H1 (cell line): Measurements from ENCODE around the gene RAD18. TPM values are rescaled to one million over a fixed set of nuclear protein-coding genes. Genes with fewer than 3 reads are reported as not detected.

ENCODE experiments used
- CREB1 ChIP-seq: IDR thresholded peaks from 2 replicates; pipeline ENCODE4 v1.6.1; 2012; ENCODE audit warnings: inconsistent platforms
- polyA plus RNA-seq, 7 experiments: library from polyadenylated mRNA; depleted of rRNA in 3 of 7; stranded (reverse) in 5 of 7; unstranded in 2 of 7; fragments of >200 nt in 5 of 7; fragments of 200-250 nt in 2 of 7; gene quantifications; 1 replicate in 5 of 7; 2 replicates in 1 of 7; 4 replicates in 1 of 7; pipeline versions ENCODE4 v1.2.1 to v1.2.3, GENCODE V29; 2011 to 2013; ENCODE audit warnings: missing spikeins in 2 of 7, mixed read lengths in 2 of 7
- total RNA-seq: library from RNA; stranded (reverse); fragmentation: NEBNext Ultra II Directional; extraction: Animal tissue kit (Norgen Biotek cat#: 25700); gene quantifications from 2 replicates; pipeline ENCODE4 v1.2.1, GENCODE V29; 2021
- TF ChIP-seq, protein P1 (sequence below): IDR thresholded peaks from 2 replicates; pipeline ENCODE4 v1.6.1; 2011; ENCODE audit warnings: low read length, improper control_type of control experiment

The RAD18 gene
- total and polyA plus RNA-seq, 2 of the 8 experiments (the other 6 are each of a cell fraction or from before 2014, with no cell fraction given), result 13.0 to 23.2 TPM

- TF ChIP-seq CREB1, result no peak
- TF ChIP-seq, protein P1, sequence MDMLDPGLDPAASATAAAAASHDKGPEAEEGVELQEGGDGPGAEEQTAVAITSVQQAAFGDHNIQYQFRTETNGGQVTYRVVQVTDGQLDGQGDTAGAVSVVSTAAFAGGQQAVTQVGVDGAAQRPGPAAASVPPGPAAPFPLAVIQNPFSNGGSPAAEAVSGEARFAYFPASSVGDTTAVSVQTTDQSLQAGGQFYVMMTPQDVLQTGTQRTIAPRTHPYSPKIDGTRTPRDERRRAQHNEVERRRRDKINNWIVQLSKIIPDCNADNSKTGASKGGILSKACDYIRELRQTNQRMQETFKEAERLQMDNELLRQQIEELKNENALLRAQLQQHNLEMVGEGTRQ, result no peak
Measured at GRCh38 chr3:8868996-8869395, 94.3 kb downstream of the RAD18 start (continued).
